Measurements from ENCODE around the gene BLVRB.

The BLVRB gene

DNA sequence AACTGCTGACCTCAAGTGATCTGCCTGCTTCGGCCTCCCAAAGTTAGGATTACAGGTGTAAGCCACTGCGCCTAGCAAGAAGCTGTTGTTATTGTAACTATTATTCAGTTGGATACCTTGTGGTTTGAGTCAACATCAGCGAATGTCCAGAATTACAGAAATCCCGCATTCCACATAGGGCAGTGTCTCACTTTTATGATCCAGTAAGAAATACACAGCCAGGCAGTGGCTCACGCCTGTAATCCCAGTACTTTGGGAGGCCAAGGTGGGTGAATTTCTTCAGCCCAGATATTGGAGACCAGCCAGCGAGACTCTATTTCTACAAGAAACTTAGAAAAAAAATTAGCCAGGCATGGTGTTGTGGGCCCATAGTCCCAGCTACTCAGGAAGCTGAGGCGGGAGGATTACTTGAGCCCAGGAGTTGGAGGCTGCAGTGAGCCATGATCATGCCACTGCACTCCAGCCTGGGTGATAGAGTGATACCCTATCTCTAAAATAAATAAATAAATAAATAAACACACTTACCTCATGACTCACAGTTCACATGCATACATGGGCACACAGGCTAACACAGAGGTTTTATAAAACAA, 45.1 kb upstream of the BLVRB start:
- TF ChIP-seq, protein P1, sequence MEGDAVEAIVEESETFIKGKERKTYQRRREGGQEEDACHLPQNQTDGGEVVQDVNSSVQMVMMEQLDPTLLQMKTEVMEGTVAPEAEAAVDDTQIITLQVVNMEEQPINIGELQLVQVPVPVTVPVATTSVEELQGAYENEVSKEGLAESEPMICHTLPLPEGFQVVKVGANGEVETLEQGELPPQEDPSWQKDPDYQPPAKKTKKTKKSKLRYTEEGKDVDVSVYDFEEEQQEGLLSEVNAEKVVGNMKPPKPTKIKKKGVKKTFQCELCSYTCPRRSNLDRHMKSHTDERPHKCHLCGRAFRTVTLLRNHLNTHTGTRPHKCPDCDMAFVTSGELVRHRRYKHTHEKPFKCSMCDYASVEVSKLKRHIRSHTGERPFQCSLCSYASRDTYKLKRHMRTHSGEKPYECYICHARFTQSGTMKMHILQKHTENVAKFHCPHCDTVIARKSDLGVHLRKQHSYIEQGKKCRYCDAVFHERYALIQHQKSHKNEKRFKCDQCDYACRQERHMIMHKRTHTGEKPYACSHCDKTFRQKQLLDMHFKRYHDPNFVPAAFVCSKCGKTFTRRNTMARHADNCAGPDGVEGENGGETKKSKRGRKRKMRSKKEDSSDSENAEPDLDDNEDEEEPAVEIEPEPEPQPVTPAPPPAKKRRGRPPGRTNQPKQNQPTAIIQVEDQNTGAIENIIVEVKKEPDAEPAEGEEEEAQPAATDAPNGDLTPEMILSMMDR (IDR thresholded peaks at IDR 0.05; ENCODE audit: low read depth, low read length), result no peak
- no peak for DNase-seq (ENCODE audit: extremely low read depth, low read depth)

DNA sequence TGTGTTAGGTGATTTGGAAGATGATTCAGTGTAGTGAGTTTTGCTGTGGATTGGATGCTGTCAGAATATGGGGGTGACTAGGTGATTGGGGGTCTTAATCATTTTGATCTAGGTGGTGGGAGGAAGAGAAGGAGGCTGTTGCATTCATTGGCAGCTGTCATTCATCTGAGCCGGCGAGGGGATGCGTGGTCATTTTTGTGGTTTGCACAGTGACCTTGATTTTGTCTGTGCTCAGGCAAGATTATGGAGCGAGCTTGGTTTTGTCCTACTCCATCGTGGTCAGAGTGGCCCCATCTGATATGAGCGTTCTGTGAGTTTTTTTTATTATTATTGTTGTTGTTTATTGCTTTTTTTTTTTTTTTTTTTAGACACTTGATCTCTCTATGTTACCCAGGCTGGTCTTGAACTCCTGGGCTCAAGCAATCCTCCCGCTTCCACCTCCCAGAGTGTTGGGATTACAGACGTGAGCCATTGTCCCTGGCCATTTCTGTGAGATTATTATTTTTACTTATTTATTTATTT, 43.3 kb upstream of the BLVRB start:
- DNase-seq (ENCODE audit: extremely low read depth, low read depth), result no peak
- TF ChIP-seq, protein P1 (IDR thresholded peaks at IDR 0.05; ENCODE audit: low read depth, low read length), result no peak

DNA sequence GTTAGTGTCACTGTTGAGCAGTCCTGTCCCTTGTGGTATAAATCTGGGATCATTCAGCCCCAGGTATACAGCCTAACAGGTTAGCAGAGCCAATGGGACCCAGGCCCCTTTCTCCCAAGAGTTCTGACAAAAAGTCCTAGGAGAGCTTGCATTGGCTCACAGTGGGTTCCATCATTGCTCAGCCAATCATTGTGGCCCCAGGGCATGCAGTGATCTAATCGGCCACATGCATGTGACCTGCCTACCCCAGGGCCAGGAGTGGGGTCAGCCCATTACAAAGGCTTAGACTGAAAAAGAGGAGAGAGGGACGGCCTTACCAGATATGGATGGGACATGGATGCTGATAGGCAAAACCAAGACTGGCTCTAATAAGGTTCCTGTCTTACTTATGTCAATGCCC, 42.3 kb upstream of the BLVRB start:
- TF ChIP-seq, protein P1 (IDR thresholded peaks at IDR 0.05; ENCODE audit: low read depth, low read length), result no peak
- DNase-seq (ENCODE audit: extremely low read depth, low read depth), result no peak

DNA sequence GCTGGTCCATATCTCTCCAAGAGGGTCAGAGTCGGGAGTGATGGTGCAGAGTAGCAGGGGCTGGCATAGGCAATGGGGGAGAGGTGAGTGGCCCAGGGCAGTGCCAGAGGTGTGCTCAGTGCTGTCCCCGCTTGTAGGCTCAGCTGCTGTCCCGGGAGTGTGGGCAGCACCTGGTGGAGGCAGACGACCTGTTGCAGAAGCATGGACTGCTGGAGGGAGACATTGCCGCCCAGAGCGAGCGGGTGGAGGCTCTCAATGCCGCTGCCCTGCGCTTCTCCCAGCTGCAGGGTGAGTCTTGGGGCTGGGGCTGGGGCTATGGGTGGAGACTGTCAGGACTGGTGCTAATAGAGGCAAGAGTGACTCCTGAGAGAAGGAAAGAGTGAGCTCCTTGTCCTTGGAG, 40.6 kb upstream of the BLVRB start:
- DNase-seq (ENCODE audit: extremely low read depth, low read depth), result no peak
- TF ChIP-seq, protein P1 (IDR thresholded peaks at IDR 0.05; ENCODE audit: low read depth, low read length), result no peak

DNA sequence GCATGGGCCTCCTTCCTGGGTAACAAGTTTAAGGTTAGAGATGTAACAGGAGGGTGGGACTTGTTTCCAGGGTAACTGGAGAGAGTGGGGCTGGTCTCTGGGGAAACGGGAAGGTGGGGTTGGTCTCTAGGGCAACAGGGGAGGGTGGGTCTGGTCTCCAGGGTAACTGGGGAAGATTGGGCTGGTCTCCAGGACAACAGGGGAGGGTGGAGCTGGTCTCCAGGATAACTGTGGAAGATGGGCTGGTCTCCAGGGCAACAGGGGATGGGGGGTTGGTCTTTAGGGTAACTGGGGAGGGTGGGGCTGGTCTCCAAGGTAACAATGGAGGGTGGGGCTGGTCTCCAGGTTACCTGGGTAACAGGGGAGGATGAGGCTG, 37.8 kb upstream of the BLVRB start:
- TF ChIP-seq, protein P1 (IDR thresholded peaks at IDR 0.05; ENCODE audit: low read depth, low read length), result no peak
- no peak for DNase-seq (ENCODE audit: extremely low read depth, low read depth)

DNA sequence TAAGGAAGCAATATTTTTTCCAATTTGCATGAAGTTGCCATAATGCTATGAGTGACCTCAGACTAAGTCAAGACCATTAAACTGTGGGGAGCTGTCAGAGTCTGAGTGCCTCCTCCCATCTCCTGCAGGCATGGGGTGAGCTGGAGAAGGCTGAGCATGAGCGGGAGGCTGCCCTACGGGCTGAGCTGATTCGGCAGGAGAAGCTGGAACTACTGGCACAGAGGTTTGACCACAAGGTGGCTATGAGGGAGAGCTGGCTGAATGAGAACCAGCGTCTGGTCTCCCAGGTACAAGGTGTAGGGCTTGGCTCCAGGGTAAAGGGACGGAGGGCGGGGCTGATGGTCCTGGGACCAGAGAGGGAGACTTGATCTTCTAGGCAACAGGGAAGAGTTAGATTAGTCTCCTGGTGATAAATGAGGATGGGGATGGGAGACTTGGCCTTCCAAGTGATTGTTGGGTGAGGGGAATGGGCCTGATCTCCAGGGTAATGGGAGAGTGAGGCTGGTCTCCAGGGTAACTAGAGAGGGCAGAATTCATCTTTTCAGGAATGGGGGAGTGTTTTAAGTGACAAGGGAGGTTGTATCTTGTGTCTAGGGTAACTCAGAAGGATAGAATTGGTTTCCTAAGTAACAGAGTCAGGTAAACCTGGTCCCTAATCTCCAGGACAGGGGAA, 37.2 kb upstream of the BLVRB start:
- TF ChIP-seq, protein P1 (IDR thresholded peaks at IDR 0.05; ENCODE audit: low read depth, low read length), result no peak
- no peak for DNase-seq (ENCODE audit: extremely low read depth, low read depth)

DNA sequence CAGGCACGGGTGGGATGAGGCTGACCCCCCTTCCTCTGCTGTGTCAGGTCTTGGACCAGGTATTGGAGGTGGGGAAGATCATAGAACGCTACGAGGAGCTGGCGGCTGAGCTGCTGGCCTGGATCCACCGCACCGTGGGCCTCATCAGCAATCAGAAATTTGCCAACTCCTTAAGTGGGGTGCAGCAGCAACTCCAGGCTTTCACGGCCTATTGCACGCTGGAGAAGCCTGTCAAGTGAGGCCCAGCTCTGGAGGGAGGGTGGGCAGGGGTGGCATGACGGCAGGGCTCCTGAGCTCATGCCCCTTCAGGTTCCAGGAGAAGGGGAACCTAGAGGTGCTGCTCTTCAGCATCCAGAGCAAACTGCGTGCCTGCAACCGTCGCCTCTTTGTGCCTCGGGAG, 36.5 kb upstream of the BLVRB start:
- TF ChIP-seq, protein P1 (IDR thresholded peaks at IDR 0.05; ENCODE audit: low read depth, low read length), result no peak
- DNase-seq (ENCODE audit: extremely low read depth, low read depth), result no peak

All from AG09319 (cell line).